ENCODE data around the gene PPP6R3. TPM values are rescaled to one million over a fixed set of nuclear protein-coding genes. Genes with fewer than 3 reads are reported as not detected.

PPP6R3 gene
- total RNA-seq, 4 donors from 2014 or later: 103 to 150 (median 119) TPM

GRCh38 chr11:68655406-68655805, 194.9 kb downstream of the PPP6R3 start:
- Histone ChIP-seq H3K36me3 (no peaks in the 10 kb centered on the region), H3K27me3 (peaks cover 0 to 21% of the 10 kb centered on the region in 2 donors), H3K9me3 (peaks cover 0 to 20% (median 0%) of the 10 kb centered on the region in 4 donors), H3K4me1 (peaks cover 0 to 14% (median 7%) of the 10 kb centered on the region in 4 donors), H3K27ac (no peak overlapping the region), H3K4me3 (no peak overlapping the region)
- TF ChIP-seq CTCF (IDR thresholded peaks at IDR 0.05) (no peak), POLR2A (IDR thresholded peaks at IDR 0.05) (no peak), EP300 (IDR thresholded peaks at IDR 0.05) (no peak)
- 86 to 87% methylated on average over 7 of the region's 7 CpGs for WGBS, 2 donors
- no peak for DNase-seq (ENCODE audit: low spot score in 2 of 2)

GRCh38 chr11:68655806-68656205, 195.3 kb downstream of the PPP6R3 start:
- WGBS, 2 donors: 27 to 61% methylated on average over 8 of the region's 8 CpGs
- H3K36me3 ChIP-seq: no peaks in the 10 kb centered on the region
- H3K4me1 ChIP-seq: peaks cover 0 to 14% (median 7%) of the 10 kb centered on the region in 4 donors
- DNase-seq (ENCODE audit: low spot score in 2 of 2): no peak
- TF ChIP-seq POLR2A (IDR thresholded peaks at IDR 0.05) (no peak), CTCF (IDR thresholded peaks at IDR 0.05) (no peak), EP300 (IDR thresholded peaks at IDR 0.05) (no peak)
- H3K27ac ChIP-seq: no peak overlapping the region
- H3K9me3 ChIP-seq: peaks cover 0 to 20% (median 0%) of the 10 kb centered on the region in 4 donors
- no peak overlapping the region for H3K4me3 ChIP-seq
- peaks cover 0 to 19% of the 10 kb centered on the region in 2 donors for H3K27me3 ChIP-seq

GRCh38 chr11:68657021-68657780, 196.6 kb downstream of the PPP6R3 start:
- 89 to 92% methylated on average over 10 of the region's 11 CpGs for WGBS, 2 donors
- no peaks in the 10 kb centered on the region for H3K36me3 ChIP-seq
- no peak overlapping the region for H3K4me3 ChIP-seq
- no peak overlapping the region for H3K27ac ChIP-seq
- DNase-seq (ENCODE audit: low spot score in 2 of 2): no peak
- TF ChIP-seq EP300 (IDR thresholded peaks at IDR 0.05) (no peak), POLR2A (IDR thresholded peaks at IDR 0.05) (no peak), CTCF (IDR thresholded peaks at IDR 0.05) (no peak)
- peaks cover 0 to 14% (median 7%) of the 10 kb centered on the region in 4 donors for H3K4me1 ChIP-seq
- H3K27me3 ChIP-seq: peaks cover 0 to 7% of the 10 kb centered on the region in 2 donors
- peaks cover 0 to 20% (median 0%) of the 10 kb centered on the region in 4 donors for H3K9me3 ChIP-seq

GRCh38 chr11:68658097-68658496, 197.5 kb downstream of the PPP6R3 start:
- TF ChIP-seq POLR2A (IDR thresholded peaks at IDR 0.05) (no peak), CTCF (IDR thresholded peaks at IDR 0.05) (no peak), EP300 (IDR thresholded peaks at IDR 0.05) (no peak)
- peak overlapping the region in 2 of 4 donors; percentile 75 to 82 for H3K27ac ChIP-seq
- H3K36me3 ChIP-seq: no peaks in the 10 kb centered on the region
- H3K9me3 ChIP-seq: peaks cover 0 to 20% (median 0%) of the 10 kb centered on the region in 4 donors
- H3K4me3 ChIP-seq: no peak overlapping the region
- H3K27me3 ChIP-seq: no peaks in the 10 kb centered on the region
- DNase-seq (ENCODE audit: low spot score in 2 of 2): no peak
- 94% methylated on average over 8 of the region's 8 CpGs for WGBS, 2 donors
- H3K4me1 ChIP-seq: peaks cover 0 to 14% (median 7%) of the 10 kb centered on the region in 4 donors

GRCh38 chr11:68658661-68659060, 198.1 kb downstream of the PPP6R3 start:
- Histone ChIP-seq H3K36me3 (no peaks in the 10 kb centered on the region), H3K27ac (peak overlapping the region in 2 of 4 donors; percentile 75 to 82), H3K27me3 (peaks cover 0 to under 1% of the 10 kb centered on the region in 2 donors), H3K4me3 (no peak overlapping the region), H3K4me1 (peaks cover 0 to 14% (median 7%) of the 10 kb centered on the region in 4 donors), H3K9me3 (peaks cover 0 to 20% (median 0%) of the 10 kb centered on the region in 4 donors)
- peak; percentile 27 to 52 for DNase-seq (ENCODE audit: low spot score in 2 of 2)
- 35 to 37% methylated on average over 13 of the region's 13 CpGs for WGBS, 2 donors
- TF ChIP-seq POLR2A (IDR thresholded peaks at IDR 0.05) (no peak), EP300 (IDR thresholded peaks at IDR 0.05) (no peak), CTCF (IDR thresholded peaks at IDR 0.05) (no peak)
